ENCODE measurements around the gene FNIP1. TPM values are rescaled to one million over a fixed set of nuclear protein-coding genes. Genes with fewer than 3 reads are reported as not detected.
"Not testable (repeated sequence)": the region's sequence is repeated elsewhere in the genome, so short reads cannot be mapped to it uniquely, and the experiment has no call there.

FNIP1 gene
- total and polyA plus RNA-seq, 2 experiments from 2014 or later: 10.3 to 25.8 TPM

GRCh38 chr5:131783874-131784273 lies 12.9 kb downstream of the FNIP1 start:
- WGBS, 2 experiments (ENCODE audit: low coverage in 1 of 2, low lambda C conversion rate in 2 of 2, missing lambda C conversion rate in 2 of 2): 94 to 97% methylated on average over 1 of the region's 1 CpG
- no peak overlapping the region for H3K4me2 ChIP-seq (ENCODE audit: unreplicated experiment)
- no peak overlapping the region for H3K9ac ChIP-seq
- no peaks in the 10 kb centered on the region for H3K9me2 ChIP-seq (ENCODE audit: insufficient read depth)
- H2AFZ ChIP-seq: no peak overlapping the region
- H3K4me3 ChIP-seq: no peak overlapping the region
- TF ChIP-seq EZH2 (IDR thresholded peaks at IDR 0.05; ENCODE audit: insufficient read depth, poor library complexity, severe bottlenecking): no peak
- TF ChIP-seq EZH2phosphoT487 (IDR thresholded peaks at IDR 0.05; ENCODE audit: insufficient read depth, low read depth): no peak
- H3K27ac ChIP-seq: no peak overlapping the region
- no peak for DNase-seq
- no peaks in the 10 kb centered on the region for H3K4me1 ChIP-seq (ENCODE audit: insufficient read depth)
- peaks cover 98% of the 10 kb centered on the region for H3K79me2 ChIP-seq (ENCODE audit: insufficient read depth)
- in situ Hi-C loops (cut with MboI): no loop called here
- H4K20me1 ChIP-seq (ENCODE audit: insufficient read depth): peaks cover 18% of the 10 kb centered on the region; the same call in 1 of the 2 replicates
- H3K9me3 ChIP-seq (ENCODE audit: low read depth): no peaks in the 10 kb centered on the region
- H3K27me3 ChIP-seq (replicated peaks; ENCODE audit: insufficient read depth): no peaks in the 10 kb centered on the region
- no peaks in the 10 kb centered on the region for H3F3A ChIP-seq (ENCODE audit: insufficient read depth)
- 0 out of 2 replicates have a peak, but pooled peaks cover 4% of the 10 kb centered on the region for H3K36me3 ChIP-seq (ENCODE audit: low read depth)

GRCh38 chr5:131783357-131783756 lies 13.5 kb downstream of the FNIP1 start:
- TF ChIP-seq EZH2phosphoT487 (IDR thresholded peaks at IDR 0.05; ENCODE audit: insufficient read depth, low read depth): no peak
- no peak for TF ChIP-seq EZH2 (IDR thresholded peaks at IDR 0.05; ENCODE audit: insufficient read depth, poor library complexity, severe bottlenecking)
- H3K4me1 ChIP-seq (ENCODE audit: insufficient read depth): no peaks in the 10 kb centered on the region
- H3K36me3 ChIP-seq (ENCODE audit: low read depth): 0 out of 2 replicates have a peak, but pooled peaks cover 4% of the 10 kb centered on the region
- H3K9me2 ChIP-seq (ENCODE audit: insufficient read depth): no peaks in the 10 kb centered on the region
- no peaks in the 10 kb centered on the region for H3F3A ChIP-seq (ENCODE audit: insufficient read depth)
- H3K27me3 ChIP-seq (replicated peaks; ENCODE audit: insufficient read depth): no peaks in the 10 kb centered on the region
- H2AFZ ChIP-seq: no peak overlapping the region
- in situ Hi-C loops (cut with MboI): no loop called here
- H3K9me3 ChIP-seq (ENCODE audit: low read depth): no peaks in the 10 kb centered on the region
- H3K4me3 ChIP-seq: no peak overlapping the region
- peaks cover 93% of the 10 kb centered on the region for H3K79me2 ChIP-seq (ENCODE audit: insufficient read depth)
- no peak overlapping the region for H3K4me2 ChIP-seq (ENCODE audit: unreplicated experiment)
- no peak overlapping the region for H3K9ac ChIP-seq
- H3K27ac ChIP-seq: no peak overlapping the region
- peak; percentile 8 for DNase-seq
- 11 to 15% methylated on average over 1 of the region's 1 CpG for WGBS, 2 experiments (ENCODE audit: low coverage in 1 of 2, low lambda C conversion rate in 2 of 2, missing lambda C conversion rate in 2 of 2)
- H4K20me1 ChIP-seq (ENCODE audit: insufficient read depth): peaks cover 18% of the 10 kb centered on the region; the same call in 1 of the 2 replicates

- in situ Hi-C loops (cut with MboI): no loop called here
- no peak overlapping the region for H2AFZ ChIP-seq
- TF ChIP-seq EZH2 (IDR thresholded peaks at IDR 0.05; ENCODE audit: insufficient read depth, poor library complexity, severe bottlenecking) (no peak), EZH2phosphoT487 (IDR thresholded peaks at IDR 0.05; ENCODE audit: insufficient read depth, low read depth) (no peak)
- H4K20me1 ChIP-seq (ENCODE audit: insufficient read depth): peaks cover 23% of the 10 kb centered on the region; the same call in 1 of the 2 replicates
- H3K36me3 ChIP-seq (ENCODE audit: low read depth): 0 out of 2 replicates have a peak, but pooled peaks cover 4% of the 10 kb centered on the region
- no peaks in the 10 kb centered on the region for H3K9me3 ChIP-seq (ENCODE audit: low read depth)
- H3K4me1 ChIP-seq (ENCODE audit: insufficient read depth): no peaks in the 10 kb centered on the region; the same call in 1 of the 2 replicates
- H3K79me2 ChIP-seq (ENCODE audit: insufficient read depth): peaks cover 93% of the 10 kb centered on the region
- H3K27me3 ChIP-seq (replicated peaks; ENCODE audit: insufficient read depth): no peaks in the 10 kb centered on the region
- no peak overlapping the region for H3K4me2 ChIP-seq (ENCODE audit: unreplicated experiment)
- H3K9ac ChIP-seq: no peak overlapping the region
- 95 to 96% methylated on average over 11 of the region's 11 CpGs for WGBS, 2 experiments (ENCODE audit: low coverage in 1 of 2, low lambda C conversion rate in 2 of 2, missing lambda C conversion rate in 2 of 2)
- H3K9me2 ChIP-seq (ENCODE audit: insufficient read depth): no peaks in the 10 kb centered on the region
- no peaks in the 10 kb centered on the region for H3F3A ChIP-seq (ENCODE audit: insufficient read depth)
- no peak overlapping the region for H3K27ac ChIP-seq
- H3K4me3 ChIP-seq: no peak overlapping the region
- DNase-seq: no peak
Observed at GRCh38 chr5:131782717-131783116, 14.1 kb downstream of the FNIP1 start.

- H3K36me3 ChIP-seq (ENCODE audit: low read depth); H2AFZ ChIP-seq; in situ Hi-C loops (cut with MboI); H3K27ac ChIP-seq; H3K9me3 ChIP-seq (ENCODE audit: low read depth); DNase-seq; H3K4me3 ChIP-seq; H3F3A ChIP-seq (ENCODE audit: insufficient read depth); H3K4me2 ChIP-seq (ENCODE audit: unreplicated experiment); H3K9ac ChIP-seq; H3K27me3 ChIP-seq (replicated peaks; ENCODE audit: insufficient read depth); H3K9me2 ChIP-seq (ENCODE audit: insufficient read depth): not testable (repeated sequence)
- WGBS, 2 experiments (ENCODE audit: low coverage in 1 of 2, low lambda C conversion rate in 2 of 2, missing lambda C conversion rate in 2 of 2): 10% methylated on average over 1 of the region's 1 CpG; no CpG with 5 or more reads in 1 of the 2 experiments
- Histone ChIP-seq H4K20me1 (ENCODE audit: insufficient read depth) (peaks cover 36% of the 10 kb centered on the region), H3K79me2 (ENCODE audit: insufficient read depth) (peaks cover 94% of the 10 kb centered on the region), H3K4me1 (ENCODE audit: insufficient read depth) (peaks cover 17% of the 10 kb centered on the region)
Observed at GRCh38 chr5:131778141-131778540, 18.7 kb downstream of the FNIP1 start.

GRCh38 chr5:131776450-131776849 lies 20.4 kb downstream of the FNIP1 start:
- 15 to 39% methylated on average over 1 of the region's 1 CpG for WGBS, 2 experiments (ENCODE audit: low coverage in 1 of 2, low lambda C conversion rate in 2 of 2, missing lambda C conversion rate in 2 of 2)

More at GRCh38 chr5:131776450-131776849, 20.4 kb downstream of the FNIP1 start:
- H3K79me2 ChIP-seq (ENCODE audit: insufficient read depth): peaks cover 94% of the 10 kb centered on the region
- no peaks in the 10 kb centered on the region for H3K27me3 ChIP-seq (replicated peaks; ENCODE audit: insufficient read depth)
- TF ChIP-seq EZH2 (IDR thresholded peaks at IDR 0.05; ENCODE audit: insufficient read depth, poor library complexity, severe bottlenecking): no peak
- no peak for TF ChIP-seq EZH2phosphoT487 (IDR thresholded peaks at IDR 0.05; ENCODE audit: insufficient read depth, low read depth)
- H3K9ac ChIP-seq: no peak overlapping the region
- no peak overlapping the region for H3K4me3 ChIP-seq
- in situ Hi-C loops (cut with MboI): no loop called here
- H4K20me1 ChIP-seq (ENCODE audit: insufficient read depth): peaks cover 34% of the 10 kb centered on the region
- 0 out of 2 replicates have a peak, but pooled peaks cover under 1% of the 10 kb centered on the region for H3K36me3 ChIP-seq (ENCODE audit: low read depth)
- peak; percentile 38 for DNase-seq
- H3F3A ChIP-seq (ENCODE audit: insufficient read depth): no peaks in the 10 kb centered on the region
- H3K9me3 ChIP-seq (ENCODE audit: low read depth): no peaks in the 10 kb centered on the region
- H3K9me2 ChIP-seq (ENCODE audit: insufficient read depth): no peaks in the 10 kb centered on the region; the same call in 1 of the 2 replicates
- H3K27ac ChIP-seq: no peak overlapping the region
- no peak overlapping the region for H3K4me2 ChIP-seq (ENCODE audit: unreplicated experiment)
- no peak overlapping the region for H2AFZ ChIP-seq
- H3K4me1 ChIP-seq (ENCODE audit: insufficient read depth): peaks cover 23% of the 10 kb centered on the region

Measured in GM23248 (cell line).